HG02759 (cell line): ENCODE measurements around the gene ZNF280A.
"Not testable (repeated sequence)": the region's sequence is repeated elsewhere in the genome, so short reads cannot be mapped to it uniquely, and the experiment has no call there.

ENCODE experiments used
- ATAC-seq: cut with Tn5 transposase; IDR thresholded peaks from one replicate; pipeline ENCODE4 v1.9.1; 2021; ENCODE audit warnings: mild to moderate bottlenecking, moderate library complexity; ENCODE audit not compliant: unreplicated experiment

ZNF280A gene

DNA sequence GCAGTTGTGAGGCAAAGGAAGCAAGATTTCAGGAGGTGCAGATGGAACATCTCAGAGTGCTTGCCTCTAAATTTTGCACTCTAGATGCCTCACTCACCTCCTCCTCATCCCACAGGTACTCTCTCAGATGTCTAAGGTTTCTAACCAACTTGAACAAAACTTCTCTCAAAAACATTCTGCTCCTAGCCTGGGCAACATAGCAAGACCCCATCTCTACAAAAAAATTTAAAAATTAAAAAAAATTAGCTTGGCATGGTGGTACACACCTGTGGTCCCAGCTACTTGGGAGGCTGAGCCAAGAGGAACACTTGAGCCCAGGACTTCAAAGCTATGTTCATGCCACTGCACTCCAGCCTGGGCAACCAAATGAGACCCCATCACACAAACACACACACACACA is 4.2 kb downstream of the ZNF280A start:
- no peak for ATAC-seq

DNA sequence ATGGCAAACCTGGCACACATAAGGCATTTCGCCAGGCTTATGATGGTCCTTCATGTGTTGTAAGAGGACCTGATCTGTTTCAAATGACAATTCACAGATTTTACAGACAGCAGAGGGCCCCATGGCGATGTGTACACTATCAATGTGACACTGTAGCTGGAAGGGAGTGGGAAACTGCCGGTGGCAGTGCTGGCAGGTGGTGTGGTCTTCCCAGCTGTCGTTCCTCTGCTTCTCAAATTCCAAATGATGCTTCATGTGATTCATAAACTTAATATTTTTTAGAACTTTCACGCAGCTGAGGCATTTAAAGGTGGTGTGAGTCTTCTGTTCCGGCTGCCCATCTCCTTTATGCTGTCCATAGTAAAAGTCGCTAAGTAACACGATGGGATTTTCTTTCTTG is 5.6 kb downstream of the ZNF280A start:
- not testable (repeated sequence) for ATAC-seq

GRCh38 chr22:22513619-22514018 is 6.5 kb downstream of the ZNF280A start:
- no peak for ATAC-seq

DNA sequence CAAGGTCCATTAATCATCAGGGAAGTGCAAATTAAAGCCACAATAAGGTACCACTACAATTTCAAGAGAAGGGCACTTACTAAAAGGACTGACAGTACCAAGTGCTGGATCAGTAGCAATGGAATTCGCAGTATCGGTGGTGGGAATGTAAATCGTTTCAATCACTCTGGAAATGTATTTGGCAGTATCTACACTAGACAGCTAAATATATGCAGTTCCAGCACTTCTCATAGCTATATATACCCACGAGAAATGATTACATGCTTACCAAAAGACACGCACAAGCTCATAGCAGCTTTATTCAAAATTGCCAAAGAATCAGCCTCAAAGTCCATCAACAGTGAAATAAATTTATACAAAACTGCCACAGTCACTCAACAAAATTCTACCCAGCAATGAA is 7.1 kb downstream of the ZNF280A start:
- no peak for ATAC-seq

GRCh38 chr22:22510833-22511232 is 9.2 kb downstream of the ZNF280A start:
- not testable (repeated sequence) for ATAC-seq

- not testable (repeated sequence) for ATAC-seq
Observed at GRCh38 chr22:22509912-22510311, 10.2 kb downstream of the ZNF280A start.

- peak; percentile 97 for ATAC-seq
Observed at GRCh38 chr22:22508274-22509176, 11.5 kb downstream of the ZNF280A start, which contains the start of gene ZNF280B. Gene ZNF280B (minus strand): TSS chr22:22508742. CDS start chr22:22489398, 19,344 bp downstream.

GRCh38 chr22:22507743-22508273 is 12.3 kb downstream of the ZNF280A start:
- ATAC-seq = no peak

- ATAC-seq = no peak
Observed at GRCh38 chr22:22506736-22507135, 13.3 kb downstream of the ZNF280A start.

DNA sequence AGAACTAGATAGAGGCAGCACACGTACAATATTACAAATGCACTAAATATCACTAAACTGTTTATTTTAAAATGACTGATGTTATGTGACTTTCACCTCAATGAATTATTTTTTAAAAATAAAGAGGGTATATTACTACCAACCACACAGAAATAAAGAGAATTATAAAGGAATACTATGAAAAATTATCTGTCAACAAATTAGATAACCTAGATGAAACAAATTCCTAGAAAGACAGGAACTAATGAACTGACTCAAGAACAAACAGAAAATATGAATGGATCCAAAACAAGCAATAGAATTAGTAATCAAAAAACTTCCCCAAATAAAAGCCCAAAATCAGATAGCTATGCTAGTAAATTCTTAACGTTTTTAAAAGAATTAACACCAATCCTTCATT is 21.8 kb downstream of the ZNF280A start:
- ATAC-seq = no peak

- not testable (repeated sequence) for ATAC-seq
Observed at GRCh38 chr22:22491589-22491988, 28.5 kb downstream of the ZNF280A start.

- no peak for ATAC-seq
Observed at GRCh38 chr22:22488736-22489135, 31.3 kb downstream of the ZNF280A start.

GRCh38 chr22:22487869-22488597 is 32.0 kb downstream of the ZNF280A start:
- no peak for ATAC-seq

GRCh38 chr22:22487059-22487458 is 33.0 kb downstream of the ZNF280A start:
- ATAC-seq = no peak

DNA sequence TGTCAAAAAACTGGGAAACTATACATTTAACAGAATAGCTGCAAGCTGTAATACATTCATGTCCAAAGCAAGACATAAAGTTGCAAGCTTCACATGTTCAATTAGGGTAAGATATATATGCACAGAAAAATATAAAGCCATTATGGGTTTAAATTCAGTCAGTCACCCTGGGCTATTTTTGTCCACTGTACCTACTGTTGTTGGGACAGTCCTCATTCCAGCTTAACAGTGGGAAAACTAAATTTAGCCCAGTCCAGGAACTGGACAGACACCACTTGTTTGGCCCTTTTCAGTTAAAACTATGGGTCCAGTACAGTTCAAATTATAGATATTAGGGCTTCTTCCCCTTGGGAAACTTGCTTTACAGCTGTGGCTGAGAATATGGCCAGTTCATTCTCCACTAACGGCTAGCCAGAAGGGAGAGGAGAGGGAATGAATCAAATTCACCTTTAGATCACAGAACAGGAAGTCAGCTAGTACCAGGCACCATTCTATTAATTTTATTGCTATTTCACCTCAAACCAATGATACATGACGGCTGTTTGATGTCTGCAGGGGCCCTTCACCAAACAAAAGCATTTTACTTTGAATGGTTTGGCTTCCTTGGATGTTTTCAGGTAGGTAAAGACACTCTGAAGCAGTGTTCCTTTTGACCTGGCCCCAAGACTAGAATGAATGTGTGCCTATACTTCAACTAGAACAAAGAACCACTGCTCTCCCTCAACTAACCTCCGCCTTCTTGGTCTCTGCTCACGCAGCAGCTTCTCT is 33.8 kb downstream of the ZNF280A start:
- no peak for ATAC-seq

- ATAC-seq = no peak
Observed at GRCh38 chr22:22485524-22485923, 34.5 kb downstream of the ZNF280A start.

DNA sequence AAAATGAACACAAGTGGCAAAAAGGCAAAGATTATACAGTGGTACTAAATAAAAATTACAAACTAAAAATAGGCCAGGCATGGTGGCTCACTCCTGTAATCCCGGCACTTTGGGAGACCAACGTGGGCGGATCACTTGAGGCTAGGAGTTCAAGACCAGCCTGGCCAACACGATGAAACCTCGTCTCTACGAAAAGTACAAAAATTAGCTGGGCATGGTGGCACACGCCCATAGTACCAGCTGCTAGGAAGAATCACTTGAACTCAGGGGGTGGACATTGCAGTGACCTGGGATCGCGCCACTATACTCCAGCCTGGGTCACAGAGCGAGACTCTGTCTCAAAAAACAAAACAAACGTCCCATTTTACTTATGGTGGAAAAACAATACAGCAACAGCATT is 36.0 kb downstream of the ZNF280A start:
- no peak for ATAC-seq

DNA sequence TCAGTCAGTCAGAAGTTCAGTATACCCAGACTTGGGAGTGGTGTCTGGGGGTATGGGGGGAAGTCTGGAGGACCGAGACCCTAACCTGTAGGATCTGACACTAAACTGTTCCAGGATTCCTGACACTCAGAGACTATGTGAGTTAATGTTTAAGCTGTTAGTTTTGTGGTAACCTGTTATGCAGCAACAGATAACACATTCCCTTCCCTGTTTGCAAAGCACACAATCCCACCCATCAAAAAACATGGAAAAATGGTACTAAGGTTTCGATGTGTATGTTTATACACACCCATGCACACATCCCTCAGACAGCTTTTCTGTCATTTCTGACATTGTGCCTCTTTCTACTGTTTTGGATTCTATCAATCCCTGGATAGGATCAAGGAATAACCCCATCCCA is 39.1 kb downstream of the ZNF280A start:
- no peak for ATAC-seq

DNA sequence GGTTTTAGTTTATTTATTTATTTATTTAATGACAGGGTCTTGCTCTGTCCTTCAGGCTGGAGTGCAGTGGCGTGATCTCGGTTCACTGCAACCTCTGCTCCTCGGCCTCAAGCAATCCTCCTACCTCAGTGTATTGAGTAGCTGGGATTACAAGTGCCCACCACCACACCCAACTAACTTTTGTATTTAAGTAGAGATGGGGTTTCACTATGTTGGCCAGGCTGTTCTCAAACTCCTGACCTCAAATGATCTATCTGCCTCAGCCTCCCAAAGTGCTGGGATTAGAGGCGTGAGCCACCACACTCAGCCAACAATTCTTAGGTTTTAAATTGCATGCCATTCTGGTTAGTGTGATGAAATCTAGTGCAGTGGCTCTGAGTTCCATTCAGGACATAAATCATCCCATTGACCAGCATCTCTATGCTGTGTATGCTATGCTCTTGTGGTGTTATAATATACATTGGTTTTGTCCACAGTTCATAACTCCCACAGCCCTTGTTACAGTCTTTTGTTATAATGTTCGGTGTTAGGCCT is 40.0 kb downstream of the ZNF280A start:
- no peak for ATAC-seq

DNA sequence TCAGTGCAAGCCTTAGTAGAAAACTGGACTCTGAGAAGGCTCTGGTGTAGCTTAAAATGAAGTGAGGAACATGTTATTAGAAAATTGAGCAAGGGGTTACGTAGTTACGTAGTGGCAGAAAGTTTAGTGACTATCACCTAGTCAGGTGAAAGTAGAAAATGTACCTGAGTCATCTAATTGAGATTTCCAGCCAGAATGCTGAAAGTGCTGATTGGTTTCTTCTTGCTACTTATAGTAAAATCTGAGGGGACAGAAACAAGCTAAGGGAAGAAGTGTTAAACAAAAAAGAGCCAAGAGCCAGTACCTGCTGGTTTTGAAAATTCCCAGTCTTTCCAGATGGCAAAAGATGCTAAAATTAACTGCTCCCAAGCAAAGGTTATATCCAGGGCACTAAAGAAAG is 41.0 kb downstream of the ZNF280A start:
- ATAC-seq = no peak

DNA sequence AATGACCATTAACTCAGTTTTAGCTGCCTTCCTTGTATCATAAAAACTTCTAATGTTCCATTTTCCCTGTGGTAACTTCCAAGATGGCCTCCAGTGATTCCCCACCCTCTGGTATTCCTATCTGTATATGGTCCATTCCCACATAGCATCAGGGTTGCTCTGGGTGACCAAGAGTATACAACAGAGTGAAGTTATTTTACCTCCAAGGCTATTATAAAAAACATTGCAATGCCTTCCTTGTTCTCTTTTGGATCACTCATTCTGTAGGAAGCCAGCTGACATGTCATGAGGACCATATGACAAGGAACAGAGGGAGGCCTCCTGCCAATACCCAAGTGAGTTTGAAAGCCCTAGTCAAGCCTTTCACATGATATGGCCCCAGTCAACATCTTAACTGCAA is 41.6 kb downstream of the ZNF280A start:
- ATAC-seq = no peak
